ENCODE results near the gene GLIS2.

GLIS2 gene

GRCh38 chr16:4354512-4355409 is 38.9 kb downstream of the GLIS2 start:
- no peak for DNase-seq

- DNase-seq = no peak
These were observed 41.0 kb downstream of the GLIS2 start for GRCh38 chr16:4356820-4357219.

DNA sequence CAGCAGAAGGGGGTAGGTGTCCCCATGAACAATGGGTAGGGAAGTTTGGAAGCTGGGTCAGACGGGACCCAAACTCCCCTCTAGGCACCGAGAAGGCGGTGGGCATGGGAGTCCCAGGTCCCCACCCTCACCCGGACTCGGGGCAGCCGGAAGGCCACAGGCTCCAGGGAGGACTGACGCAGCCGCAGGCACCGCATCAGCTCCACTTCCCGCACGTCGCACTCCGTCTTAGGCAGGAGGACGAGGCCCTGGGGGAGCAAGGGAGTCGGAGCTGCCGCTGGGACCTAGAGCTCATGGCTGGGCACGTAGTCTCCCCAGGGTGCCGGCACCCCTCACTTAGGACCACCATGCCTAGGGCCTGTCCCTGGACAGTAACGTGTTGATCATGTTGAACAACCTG is 42.4 kb downstream of the GLIS2 start:
- no peak for DNase-seq

DNA sequence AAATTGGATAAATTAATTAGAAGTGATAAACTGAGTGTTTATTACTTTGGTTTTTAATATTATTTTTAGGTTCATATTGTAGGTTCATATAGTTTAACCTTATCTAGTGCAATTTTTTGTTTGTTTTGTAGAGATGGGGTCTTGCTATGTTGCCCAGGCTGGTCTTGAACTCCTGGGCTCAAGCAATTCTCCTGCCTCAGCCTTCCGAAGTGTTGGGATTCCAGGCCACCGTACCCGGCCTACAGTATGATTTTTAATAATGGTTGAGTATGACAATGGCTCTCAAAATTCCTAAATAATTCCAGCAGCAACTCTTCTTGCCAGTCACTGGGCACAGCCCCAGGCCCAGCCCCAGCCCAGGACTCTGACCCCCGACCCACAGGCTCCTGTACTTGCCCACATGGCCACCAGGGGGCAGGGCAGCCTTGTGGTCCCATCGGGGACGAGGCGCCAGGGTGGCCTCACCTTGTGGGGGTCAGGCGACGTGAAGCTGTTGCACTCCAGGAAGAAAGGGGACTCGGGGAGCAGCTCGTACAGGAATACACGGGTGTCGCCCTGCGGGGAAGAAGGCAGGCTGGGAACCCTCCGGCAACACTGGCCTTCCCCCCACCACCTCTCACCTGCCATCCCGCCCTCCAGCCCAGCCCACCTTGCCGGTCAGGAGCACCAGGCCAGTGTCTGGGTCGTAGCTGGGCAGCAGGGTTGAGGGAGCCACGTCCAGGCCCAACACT is 43.1 kb downstream of the GLIS2 start:
- DNase-seq = peak; percentile 74

DNA sequence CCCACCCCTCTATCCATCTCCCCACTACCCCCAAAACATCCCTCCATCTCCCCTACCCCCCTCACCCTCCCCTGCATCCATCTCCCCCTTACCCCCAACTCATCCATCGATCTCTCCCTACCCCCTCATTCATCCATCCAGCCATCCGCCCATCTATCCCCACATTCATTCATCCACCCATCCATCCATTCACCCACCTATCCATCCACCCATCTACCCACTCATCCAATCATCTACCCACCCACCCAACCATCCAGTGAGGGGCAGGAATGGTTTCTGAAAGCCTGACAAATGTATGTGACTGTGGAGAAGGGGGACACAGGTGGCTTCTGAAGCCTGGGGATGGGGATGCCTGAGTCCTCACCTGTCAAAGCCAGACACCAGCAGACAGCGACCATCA is 44.0 kb downstream of the GLIS2 start:
- no peak for DNase-seq

- DNase-seq = no peak
These were observed 44.7 kb downstream of the GLIS2 start for GRCh38 chr16:4360538-4361021.

- no peak for DNase-seq
These were observed 45.4 kb downstream of the GLIS2 start for GRCh38 chr16:4361033-4361943.

- DNase-seq = no peak
These were observed 46.1 kb downstream of the GLIS2 start for GRCh38 chr16:4361944-4362311.

- DNase-seq = no peak
These were observed 46.7 kb downstream of the GLIS2 start for GRCh38 chr16:4362476-4363135.

GRCh38 chr16:4364196-4365013 is 48.5 kb downstream of the GLIS2 start:
- DNase-seq = no peak

DNA sequence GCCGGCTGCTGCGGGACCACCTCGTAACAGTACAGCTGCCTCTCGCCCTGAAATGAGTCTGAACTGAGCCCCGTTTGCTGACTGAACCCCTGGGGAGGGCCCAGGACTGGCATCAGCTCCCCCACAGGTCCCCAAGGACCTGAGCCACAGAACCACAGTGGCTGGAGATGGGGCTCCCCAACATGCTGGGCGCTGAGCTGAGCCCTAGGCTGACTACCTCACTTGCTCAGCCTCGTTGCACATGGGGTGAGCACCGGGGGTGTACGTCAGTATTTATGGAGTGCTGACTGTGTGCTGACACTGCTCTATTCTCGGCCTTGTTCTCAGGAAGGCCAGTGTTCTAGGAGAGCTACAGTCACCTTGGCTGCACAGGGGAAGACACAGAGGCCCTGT is 49.1 kb downstream of the GLIS2 start:
- DNase-seq = no peak

DNA sequence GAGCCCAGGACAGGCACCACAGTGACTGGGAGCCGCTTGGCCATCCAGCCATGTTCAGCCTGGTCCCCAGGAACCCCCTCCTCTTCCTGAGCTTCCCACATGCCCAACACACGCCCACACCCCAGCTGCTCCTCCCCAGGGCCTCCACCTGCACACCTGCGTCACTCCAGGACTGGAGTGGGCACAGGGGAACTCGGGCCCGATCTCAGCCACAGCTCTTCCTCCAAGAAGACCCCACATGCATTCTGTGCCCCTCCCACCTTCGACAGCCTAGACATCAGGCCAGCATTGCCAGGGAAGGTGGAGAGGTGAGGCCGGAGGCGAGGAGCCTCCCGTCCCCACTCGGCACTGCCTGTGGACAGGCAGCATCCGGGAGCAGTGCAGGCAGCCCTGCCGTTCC is 49.7 kb downstream of the GLIS2 start:
- DNase-seq = no peak

DNA sequence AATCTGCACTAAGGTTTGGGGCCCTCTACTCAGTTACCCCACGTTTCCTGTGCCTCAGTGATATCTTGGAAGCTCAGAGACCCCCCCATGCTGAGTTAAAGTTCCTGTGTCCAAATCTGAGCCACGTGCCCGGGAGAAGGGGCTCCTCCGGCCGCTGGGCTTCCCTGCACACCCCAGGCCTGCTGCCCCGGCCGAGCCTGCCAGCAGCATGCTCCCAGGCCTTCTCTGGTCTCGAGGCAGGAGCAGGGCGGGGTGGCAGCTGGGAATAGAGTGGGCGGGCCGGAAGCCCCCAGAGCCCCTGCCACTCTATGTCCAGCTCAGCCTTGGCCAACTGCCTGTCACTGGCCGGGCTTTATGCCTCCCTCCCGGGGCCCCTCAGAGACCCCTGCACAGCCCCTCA is 50.1 kb downstream of the GLIS2 start:
- DNase-seq = no peak

GRCh38 chr16:4367393-4367856 is 51.6 kb downstream of the GLIS2 start:
- DNase-seq = no peak

DNA sequence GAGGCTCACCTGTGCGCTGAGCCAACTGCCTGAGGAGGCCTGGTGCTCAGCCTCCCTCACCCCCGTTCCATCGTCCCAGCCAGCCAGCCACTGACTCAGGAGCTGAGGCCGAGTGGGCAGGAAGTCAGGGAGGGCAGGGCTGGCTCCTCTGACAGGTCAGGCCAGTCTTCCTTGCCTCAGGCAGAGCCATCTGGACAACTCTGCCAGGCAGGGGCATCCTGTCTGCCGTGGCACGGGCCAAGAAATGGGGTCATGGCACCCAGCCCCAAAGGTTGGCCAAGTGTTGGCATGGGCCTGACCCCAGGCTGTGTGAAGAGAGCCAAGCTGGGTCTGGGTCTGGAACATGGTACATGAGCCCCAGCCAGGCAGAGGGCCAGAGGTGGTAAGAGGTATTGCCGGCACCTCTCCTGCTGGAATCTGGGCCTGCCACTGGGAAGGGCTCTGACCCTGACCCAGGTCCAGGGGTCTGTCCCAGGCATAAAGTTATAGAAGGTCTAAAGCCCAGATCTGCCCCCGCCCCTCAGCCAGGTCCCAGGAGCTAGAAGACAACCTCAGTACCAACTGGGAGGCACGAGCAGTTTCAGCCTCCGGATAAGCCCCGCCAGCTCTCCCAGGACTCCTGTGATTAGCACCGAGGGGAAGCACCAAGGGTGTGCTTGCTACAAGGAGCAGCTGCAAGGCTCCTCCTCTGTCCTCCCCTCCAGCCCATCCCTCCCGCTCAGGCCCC is 53.3 kb downstream of the GLIS2 start:
- DNase-seq = no peak

DNA sequence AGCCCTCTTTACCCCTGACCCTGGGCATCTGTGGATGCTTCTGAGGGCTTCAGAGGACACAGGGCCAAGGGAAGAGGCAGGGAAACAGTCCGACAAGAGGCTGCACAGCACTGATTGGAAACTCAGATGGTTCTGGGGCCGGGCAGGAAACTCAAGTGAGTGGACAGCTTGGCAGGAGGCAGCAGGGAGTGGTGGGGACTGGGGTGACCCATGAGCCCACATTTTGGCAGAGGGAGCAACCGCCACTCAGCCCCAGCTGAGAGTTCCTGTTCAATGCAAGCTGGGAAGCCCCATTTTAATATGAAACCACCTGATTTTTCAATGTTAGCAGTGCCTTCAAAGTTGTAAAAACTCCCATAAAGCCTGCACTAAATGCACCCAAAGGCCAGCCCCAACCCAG is 54.3 kb downstream of the GLIS2 start:
- DNase-seq = no peak

- DNase-seq = no peak
These were observed 54.9 kb downstream of the GLIS2 start for GRCh38 chr16:4370570-4371356.

DNA sequence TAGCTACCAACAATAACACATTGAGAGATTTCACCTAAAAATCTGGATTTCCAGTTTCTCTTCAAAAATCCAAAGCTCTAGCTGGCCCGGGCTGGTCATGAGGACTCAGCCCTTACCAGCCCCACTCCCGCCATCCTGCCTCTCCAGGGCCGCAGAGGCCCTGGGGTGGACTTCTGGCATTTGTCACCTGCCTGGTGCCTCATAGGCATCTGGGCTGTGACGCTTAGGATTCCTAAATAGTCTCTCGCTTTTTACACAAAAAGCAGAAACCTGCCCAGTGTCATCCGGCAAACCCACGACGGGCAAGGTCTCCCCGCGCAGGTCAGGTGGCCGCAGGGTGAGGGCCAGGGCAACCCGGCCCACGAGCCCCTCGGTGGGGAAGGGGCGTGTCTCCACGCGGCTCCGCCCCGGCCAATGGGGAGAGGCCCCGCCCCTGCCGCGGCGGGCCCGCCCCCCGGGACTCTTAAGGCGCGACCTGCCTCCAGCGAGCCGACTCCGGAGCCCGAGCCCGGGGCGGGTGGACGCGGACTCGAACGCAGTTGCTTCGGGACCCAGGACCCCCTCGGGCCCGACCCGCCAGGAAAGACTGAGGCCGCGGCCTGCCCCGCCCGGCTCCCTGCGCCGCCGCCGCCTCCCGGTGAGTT is 55.6 kb downstream of the GLIS2 start, which contains the start of gene VASN:
TSS of gene VASN (plus strand) at position 492 of the 644 bp plus-strand sequence. CDS start 9,030 bp downstream, outside the sequence.
- DNase-seq = peak; percentile 74

DNA sequence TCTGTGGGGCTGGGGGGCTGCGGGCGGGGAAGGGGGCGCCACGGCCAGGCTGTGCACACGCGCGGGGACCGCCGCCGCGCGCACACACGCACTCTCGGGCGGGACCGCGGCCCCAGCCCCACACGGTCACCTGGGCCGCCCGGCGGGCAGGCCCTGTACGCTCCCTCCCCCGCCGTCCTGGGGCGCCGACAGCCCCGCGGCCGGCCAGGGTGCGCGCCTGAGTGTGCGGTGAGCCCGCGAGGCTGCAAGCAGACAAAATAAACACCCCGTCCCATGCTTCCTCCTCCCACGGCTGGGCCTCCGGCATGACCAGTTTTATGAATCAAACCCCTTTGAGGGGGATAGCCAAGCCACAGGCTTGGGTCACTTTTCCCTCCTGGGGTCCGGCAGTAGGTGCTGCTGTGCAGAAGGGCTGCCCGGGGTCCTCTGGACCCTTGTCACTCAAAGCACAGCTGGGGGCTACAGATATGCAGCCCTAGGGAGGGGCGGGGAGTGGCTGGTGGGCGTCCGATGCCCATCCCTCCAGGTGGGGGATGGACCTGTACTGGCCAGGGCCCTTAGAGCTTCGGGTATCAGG is 56.2 kb downstream of the GLIS2 start:
- DNase-seq = peak; percentile 38
